Liver (tissue), 9 donors: Measurements from ENCODE around the gene PAXX. TPM values are rescaled to one million over a fixed set of nuclear protein-coding genes. Genes with fewer than 3 reads are reported as not detected.

Experiments
- DNase-seq: peaks from one replicate; pipeline ENCODE4 v3.0.0-alpha.2; 2017; ENCODE audit warnings: low spot score
- H3K27ac ChIP-seq, 2 donors: one replicate each; pipeline ENCODE4 v1.7.0; 2013; ENCODE audit warnings: inconsistent platforms in 2 of 2, low read length in 2 of 2, control low read depth in 1 of 2, low read depth in 1 of 2, mild to moderate bottlenecking in 1 of 2
- H3K27me3 ChIP-seq, 4 donors: one replicate each; pipeline versions ENCODE4 v1.6.1 to v1.7.0; 2013; ENCODE audit warnings: low read length in 3 of 4, inconsistent platforms in 1 of 4, mild to moderate bottlenecking in 1 of 4, moderate library complexity in 1 of 4; ENCODE audit not compliant: control insufficient read depth in 4 of 4, insufficient read depth in 4 of 4
- H3K36me3 ChIP-seq, 4 donors: one replicate each; pipeline versions ENCODE4 v1.6.1 to v1.7.0; 2013; ENCODE audit warnings: low read length in 3 of 4, mild to moderate bottlenecking in 3 of 4, low read depth in 1 of 4, moderate library complexity in 1 of 4; ENCODE audit not compliant: control insufficient read depth in 4 of 4, insufficient read depth in 3 of 4
- H3K4me1 ChIP-seq, 4 donors: one replicate each; pipeline versions ENCODE4 v1.6.1 to v1.7.0; 2013; ENCODE audit warnings: low read length in 3 of 4, mild to moderate bottlenecking in 3 of 4, moderate library complexity in 1 of 4; ENCODE audit not compliant: control insufficient read depth in 4 of 4, insufficient read depth in 4 of 4
- H3K4me3 ChIP-seq, 3 donors: one replicate each; pipeline versions ENCODE4 v1.6.1 to v1.7.0; 2013; ENCODE audit warnings: low read length in 3 of 3, control low read depth in 1 of 3, low read depth in 1 of 3, mild to moderate bottlenecking in 1 of 3
- H3K9ac ChIP-seq, 2 donors: one replicate each; pipeline ENCODE4 v1.7.0; 2013; ENCODE audit warnings: low read length in 2 of 2, mild to moderate bottlenecking in 2 of 2, moderate library complexity in 2 of 2, control low read depth in 1 of 2, low read depth in 1 of 2
- H3K9me3 ChIP-seq, 4 donors: one replicate each; pipeline versions ENCODE4 v1.6.1 to v1.7.0; 2013; ENCODE audit warnings: low read length in 3 of 4; ENCODE audit not compliant: control insufficient read depth in 4 of 4
- EGR1 ChIP-seq, 2 donors: IDR thresholded peaks; 2 replicates each; pipeline ENCODE4 v1.6.1; 2016 to 2018; ENCODE audit warnings: antibody characterized with exemption in 2 of 2, low read depth in 2 of 2
- FOXA1 ChIP-seq: IDR thresholded peaks from 2 replicates; pipeline ENCODE4 v1.6.1; 2016; ENCODE audit warnings: antibody characterized with exemption
- FOXA2 ChIP-seq: IDR thresholded peaks from 2 replicates; pipeline ENCODE4 v1.6.1; 2016; ENCODE audit warnings: antibody characterized with exemption
- GABPA ChIP-seq, 2 donors: IDR thresholded peaks in 1 of 2; conservative IDR thresholded peaks in 1 of 2; 2 replicates each; pipeline ENCODE4 v1.6.1; 2016; ENCODE audit warnings: antibody characterized with exemption in 2 of 2, mild to moderate bottlenecking in 1 of 2, moderate library complexity in 1 of 2
- HNF4A ChIP-seq, 2 donors: conservative IDR thresholded peaks; 2 replicates each; pipeline ENCODE4 v1.6.1; 2016; ENCODE audit warnings: antibody characterized with exemption in 2 of 2, mild to moderate bottlenecking in 2 of 2
- HNF4G ChIP-seq: IDR thresholded peaks from 2 replicates; pipeline ENCODE4 v1.6.1; 2016; ENCODE audit warnings: antibody characterized with exemption
- JUND ChIP-seq, 2 donors: IDR thresholded peaks; 2 replicates each; pipeline ENCODE4 v1.6.1; 2016; ENCODE audit warnings: antibody characterized with exemption in 2 of 2
- MAX ChIP-seq: IDR thresholded peaks from 2 replicates; pipeline ENCODE4 v1.6.1; 2016; ENCODE audit warnings: antibody characterized with exemption
- NR2F2 ChIP-seq: IDR thresholded peaks from 2 replicates; pipeline ENCODE4 v1.6.1; 2016; ENCODE audit warnings: antibody characterized with exemption
- RAD21 ChIP-seq, 2 donors: IDR thresholded peaks; 2 replicates each; pipeline ENCODE4 v1.6.1; 2016; ENCODE audit warnings: antibody characterized with exemption in 2 of 2, mild to moderate bottlenecking in 2 of 2
- RXRA ChIP-seq, 2 donors: IDR thresholded peaks; 2 replicates each; pipeline ENCODE4 v1.6.1; 2017 to 2018; ENCODE audit warnings: antibody characterized with exemption in 2 of 2, mild to moderate bottlenecking in 1 of 2
- SP1 ChIP-seq: IDR thresholded peaks from 2 replicates; pipeline ENCODE4 v1.6.1; 2018; ENCODE audit warnings: antibody characterized with exemption, mild to moderate bottlenecking
- TAF1 ChIP-seq: conservative IDR thresholded peaks from 2 replicates; pipeline ENCODE4 v1.6.1; 2016; ENCODE audit warnings: antibody characterized with exemption, mild to moderate bottlenecking
- YY1 ChIP-seq: IDR thresholded peaks from 2 replicates; pipeline ENCODE4 v1.6.1; 2016; ENCODE audit warnings: antibody characterized with exemption, mild to moderate bottlenecking
- ZBTB33 ChIP-seq: IDR thresholded peaks from 2 replicates; pipeline ENCODE4 v1.6.1; 2016; ENCODE audit warnings: antibody characterized with exemption
- WGBS: extraction: QIAGEN DNeasy Blood & Tissue Kit; methylation state at CpG from one replicate; pipeline ENCODE4 v1.1.7; 2013; 5-methylcytosine and 5-hydroxymethylcytosine counted together
- polyA plus RNA-seq, 2 donors: library from polyadenylated mRNA; stranded (reverse) in 1 of 2; unstranded in 1 of 2; fragments of 200-250 nt in 1 of 2; fragments of >200 nt in 1 of 2; fragmentation: Nextera tagmentation in 1 of 2; extraction: Ambion mirVana in 1 of 2; gene quantifications; one replicate each; pipeline versions ENCODE4 v1.2.1 to v1.2.3, GENCODE V29; 2013 to 2015
- total RNA-seq, 2 donors: library from RNA; depleted of rRNA; stranded (reverse); fragments of >200 nt; gene quantifications; one replicate each; pipeline ENCODE4 v1.2.3, GENCODE V29; 2014
- TF ChIP-seq, protein P1 (sequence below): fragments of 150-350 bp; IDR thresholded peaks from 2 replicates; pipeline ENCODE4 v1.5.1; 2017; ENCODE audit warnings: improper control_type of control experiment, low read depth, low read length; ENCODE audit not compliant: missing input control
- TF ChIP-seq, protein P2 (sequence below): IDR thresholded peaks from 2 replicates; pipeline ENCODE4 v1.6.1; 2016; ENCODE audit warnings: antibody characterized with exemption
- TF ChIP-seq, protein P3 (sequence below): IDR thresholded peaks from 2 replicates; pipeline ENCODE4 v1.6.1; 2016; ENCODE audit warnings: antibody characterized with exemption, mild to moderate bottlenecking
- donor health status: healthy.
- donor health status: healthy.
- donor health status: healthy.
- donor health status: healthy.
- donor health status: healthy.

Gene PAXX
- total and polyA plus RNA-seq, 4 donors: 7.3 to 34.1 (median 19.2) TPM

DNA sequence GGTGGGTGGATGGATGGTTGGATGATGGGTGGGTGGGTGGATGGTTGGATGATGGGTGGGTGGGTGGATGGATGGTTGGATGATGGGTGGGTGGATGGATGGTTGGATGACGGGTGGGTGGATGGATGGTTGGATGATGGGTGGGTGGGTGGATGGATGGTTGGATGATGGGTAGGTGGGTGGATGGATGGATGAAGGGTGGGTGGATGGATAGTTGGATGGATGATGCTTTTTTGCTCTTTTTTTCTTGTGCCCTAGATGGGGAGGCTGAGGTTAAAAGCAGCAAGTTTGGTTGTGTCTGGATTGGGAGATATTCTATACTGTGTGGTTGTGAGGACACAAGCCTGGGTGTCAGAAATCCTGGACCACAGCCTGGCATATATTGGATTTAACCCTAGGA lies 34.8 kb upstream of the PAXX start:
- Histone ChIP-seq H3K9me3 (no peaks in the 10 kb centered on the region), H3K27me3 (no peaks in the 10 kb centered on the region), H3K4me3 (no peak overlapping the region), H3K9ac (no peak overlapping the region), H3K36me3 (no peaks in the 10 kb centered on the region), H3K4me1 (no peaks in the 10 kb centered on the region), H3K27ac (no peak overlapping the region)
- TF ChIP-seq, protein P1, sequence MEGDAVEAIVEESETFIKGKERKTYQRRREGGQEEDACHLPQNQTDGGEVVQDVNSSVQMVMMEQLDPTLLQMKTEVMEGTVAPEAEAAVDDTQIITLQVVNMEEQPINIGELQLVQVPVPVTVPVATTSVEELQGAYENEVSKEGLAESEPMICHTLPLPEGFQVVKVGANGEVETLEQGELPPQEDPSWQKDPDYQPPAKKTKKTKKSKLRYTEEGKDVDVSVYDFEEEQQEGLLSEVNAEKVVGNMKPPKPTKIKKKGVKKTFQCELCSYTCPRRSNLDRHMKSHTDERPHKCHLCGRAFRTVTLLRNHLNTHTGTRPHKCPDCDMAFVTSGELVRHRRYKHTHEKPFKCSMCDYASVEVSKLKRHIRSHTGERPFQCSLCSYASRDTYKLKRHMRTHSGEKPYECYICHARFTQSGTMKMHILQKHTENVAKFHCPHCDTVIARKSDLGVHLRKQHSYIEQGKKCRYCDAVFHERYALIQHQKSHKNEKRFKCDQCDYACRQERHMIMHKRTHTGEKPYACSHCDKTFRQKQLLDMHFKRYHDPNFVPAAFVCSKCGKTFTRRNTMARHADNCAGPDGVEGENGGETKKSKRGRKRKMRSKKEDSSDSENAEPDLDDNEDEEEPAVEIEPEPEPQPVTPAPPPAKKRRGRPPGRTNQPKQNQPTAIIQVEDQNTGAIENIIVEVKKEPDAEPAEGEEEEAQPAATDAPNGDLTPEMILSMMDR: no peak
- TF ChIP-seq, protein P2, sequence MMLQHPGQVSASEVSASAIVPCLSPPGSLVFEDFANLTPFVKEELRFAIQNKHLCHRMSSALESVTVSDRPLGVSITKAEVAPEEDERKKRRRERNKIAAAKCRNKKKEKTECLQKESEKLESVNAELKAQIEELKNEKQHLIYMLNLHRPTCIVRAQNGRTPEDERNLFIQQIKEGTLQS: no peak
- no peak for TF ChIP-seq RXRA (IDR thresholded peaks at IDR 0.05)
- TF ChIP-seq HNF4A (conservative IDR thresholded peaks at IDR 0.05): no peak
- TF ChIP-seq YY1: no peak
- no peak for TF ChIP-seq MAX
- TF ChIP-seq, protein P3, sequence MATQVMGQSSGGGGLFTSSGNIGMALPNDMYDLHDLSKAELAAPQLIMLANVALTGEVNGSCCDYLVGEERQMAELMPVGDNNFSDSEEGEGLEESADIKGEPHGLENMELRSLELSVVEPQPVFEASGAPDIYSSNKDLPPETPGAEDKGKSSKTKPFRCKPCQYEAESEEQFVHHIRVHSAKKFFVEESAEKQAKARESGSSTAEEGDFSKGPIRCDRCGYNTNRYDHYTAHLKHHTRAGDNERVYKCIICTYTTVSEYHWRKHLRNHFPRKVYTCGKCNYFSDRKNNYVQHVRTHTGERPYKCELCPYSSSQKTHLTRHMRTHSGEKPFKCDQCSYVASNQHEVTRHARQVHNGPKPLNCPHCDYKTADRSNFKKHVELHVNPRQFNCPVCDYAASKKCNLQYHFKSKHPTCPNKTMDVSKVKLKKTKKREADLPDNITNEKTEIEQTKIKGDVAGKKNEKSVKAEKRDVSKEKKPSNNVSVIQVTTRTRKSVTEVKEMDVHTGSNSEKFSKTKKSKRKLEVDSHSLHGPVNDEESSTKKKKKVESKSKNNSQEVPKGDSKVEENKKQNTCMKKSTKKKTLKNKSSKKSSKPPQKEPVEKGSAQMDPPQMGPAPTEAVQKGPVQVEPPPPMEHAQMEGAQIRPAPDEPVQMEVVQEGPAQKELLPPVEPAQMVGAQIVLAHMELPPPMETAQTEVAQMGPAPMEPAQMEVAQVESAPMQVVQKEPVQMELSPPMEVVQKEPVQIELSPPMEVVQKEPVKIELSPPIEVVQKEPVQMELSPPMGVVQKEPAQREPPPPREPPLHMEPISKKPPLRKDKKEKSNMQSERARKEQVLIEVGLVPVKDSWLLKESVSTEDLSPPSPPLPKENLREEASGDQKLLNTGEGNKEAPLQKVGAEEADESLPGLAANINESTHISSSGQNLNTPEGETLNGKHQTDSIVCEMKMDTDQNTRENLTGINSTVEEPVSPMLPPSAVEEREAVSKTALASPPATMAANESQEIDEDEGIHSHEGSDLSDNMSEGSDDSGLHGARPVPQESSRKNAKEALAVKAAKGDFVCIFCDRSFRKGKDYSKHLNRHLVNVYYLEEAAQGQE: no peak
- no peak for TF ChIP-seq JUND (IDR thresholded peaks at IDR 0.05)
- TF ChIP-seq GABPA (IDR thresholded peaks at IDR 0.05 in 1 of 2, conservative IDR thresholded peaks at IDR 0.05 in 1 of 2): no peak
- TF ChIP-seq ZBTB33: no peak
- TF ChIP-seq EGR1 (IDR thresholded peaks at IDR 0.05; ENCODE audit: low read depth in 2 of 2): no peak
- no peak for TF ChIP-seq FOXA2
- no peak for TF ChIP-seq HNF4G
- no peak for TF ChIP-seq RAD21 (IDR thresholded peaks at IDR 0.05)
- no peak for TF ChIP-seq TAF1
- TF ChIP-seq NR2F2: no peak
- TF ChIP-seq SP1: no peak
- no peak for TF ChIP-seq FOXA1
- WGBS: 94% methylated on average over 1 of the region's 1 CpG
- DNase-seq: no peak
